SK-N-SH treated with all-trans-retinoic acid at 6 μM for 48 hours (cell line): ENCODE measurements around the gene UGT1A5.

Experiments used
- ATAC-seq: fragments of 200-7000 bp; cut with Tn5 transposase; 3 replicates; pipeline ENCODE4 v1.9.1; 2020; ENCODE audit warnings: mild to moderate bottlenecking, moderate library complexity
- ARNTL ChIP-seq: fragments of 450-650 bp; formaldehyde crosslinking; IDR thresholded peaks from 2 replicates; pipeline ENCODE4 v1.5.0; 2020; ENCODE audit warnings: low read depth, mild to moderate bottlenecking, moderate library complexity, borderline replicate concordance
- BACH2 ChIP-seq: fragments of 250-450 bp; sonication (Bioruptor Pico); IDR thresholded peaks from 2 replicates; pipeline ENCODE4 v1.9.0; 2021; ENCODE audit warnings: mild to moderate bottlenecking, borderline replicate concordance
- CSDC2 ChIP-seq: fragments of 250-450 bp; sonication (Bioruptor Pico); IDR thresholded peaks from 2 replicates; pipeline ENCODE4 v1.5.0; 2020; ENCODE audit warnings: mild to moderate bottlenecking, moderate library complexity
- GLIS3 ChIP-seq: fragments of 250-450 bp; sonication (Bioruptor Pico); IDR thresholded peaks from 2 replicates; pipeline ENCODE4 v1.5.0; 2020; ENCODE audit warnings: mild to moderate bottlenecking, moderate library complexity
- ISL1 ChIP-seq: fragments of 250-450 bp; sonication (Bioruptor Pico); IDR thresholded peaks from 2 replicates; pipeline ENCODE4 v2.1.2; 2022; ENCODE audit warnings: mild to moderate bottlenecking, moderate library complexity
- OSR1 ChIP-seq: fragments of 250-450 bp; sonication (Bioruptor Pico); IDR thresholded peaks from 2 replicates; pipeline ENCODE4 v1.8.0; 2022; ENCODE audit warnings: moderate library complexity, mild to moderate bottlenecking, inconsistent platforms
- PPARA ChIP-seq: fragments of 250-450 bp; sonication (Bioruptor Pico); IDR thresholded peaks from 2 replicates; pipeline ENCODE4 v1.5.0; 2020; ENCODE audit warnings: mild to moderate bottlenecking, borderline replicate concordance
- RARB ChIP-seq: fragments of 250-450 bp; sonication (Bioruptor Pico); IDR thresholded peaks from 2 replicates; pipeline ENCODE4 v1.8.0; 2021; ENCODE audit warnings: mild to moderate bottlenecking, moderate library complexity
- SNAI2 ChIP-seq: fragments of 250-450 bp; sonication (Bioruptor Pico); IDR thresholded peaks from 2 replicates; pipeline ENCODE4 v1.5.0; 2020; ENCODE audit warnings: mild to moderate bottlenecking, moderate library complexity
- TCF4 ChIP-seq: fragments of 250-450 bp; sonication (Bioruptor Pico); IDR thresholded peaks from 2 replicates; pipeline ENCODE4 v1.8.0; 2021; ENCODE audit warnings: mild to moderate bottlenecking, moderate library complexity, borderline replicate concordance
- TOX ChIP-seq: fragments of 250-450 bp; sonication (Bioruptor Pico); IDR thresholded peaks from 2 replicates; pipeline ENCODE4 v1.8.0; 2021; ENCODE audit warnings: mild to moderate bottlenecking, moderate library complexity, borderline replicate concordance
- ZC3H10 ChIP-seq: fragments of 250-450 bp; sonication (Bioruptor Pico); IDR thresholded peaks from 2 replicates; pipeline ENCODE4 v1.5.1; 2021; ENCODE audit warnings: mild to moderate bottlenecking, moderate library complexity
- ZFP3 ChIP-seq: fragments of 250-450 bp; sonication (Bioruptor Pico); IDR thresholded peaks from 2 replicates; pipeline ENCODE4 v1.5.0; 2020; ENCODE audit warnings: mild to moderate bottlenecking, moderate library complexity
- ZFP30 ChIP-seq: fragments of 450-650 bp; formaldehyde crosslinking; IDR thresholded peaks from 2 replicates; pipeline ENCODE4 v1.5.0; 2022; ENCODE audit warnings: mild to moderate bottlenecking, moderate library complexity
- ZNF565 ChIP-seq: fragments of 450-650 bp; formaldehyde crosslinking; conservative IDR thresholded peaks from 2 replicates; pipeline ENCODE4 v1.5.0; 2020; ENCODE audit warnings: low read depth, mild to moderate bottlenecking, moderate library complexity
- ZNF70 ChIP-seq: fragments of 450-650 bp; formaldehyde crosslinking; IDR thresholded peaks from 2 replicates; pipeline ENCODE4 v1.5.0; 2020; ENCODE audit warnings: mild to moderate bottlenecking, moderate library complexity
- TF ChIP-seq, protein P1 (sequence below): fragments of 250-450 bp; sonication (Bioruptor Pico); IDR thresholded peaks from 2 replicates; pipeline ENCODE4 v1.5.0; 2020; ENCODE audit warnings: mild to moderate bottlenecking, moderate library complexity
- TF ChIP-seq, protein P2 (sequence below): fragments of 250-450 bp; sonication (Bioruptor Pico); IDR thresholded peaks from 2 replicates; pipeline ENCODE4 v1.8.0; 2020; ENCODE audit warnings: mild to moderate bottlenecking, moderate library complexity, borderline replicate concordance
- TF ChIP-seq, protein P3 (sequence below): fragments of 250-450 bp; sonication (Bioruptor Pico); IDR thresholded peaks from 2 replicates; pipeline ENCODE4 v1.5.1; 2020; ENCODE audit warnings: low read depth, mild to moderate bottlenecking, moderate library complexity
- TF ChIP-seq, protein P4 (sequence below): fragments of 250-450 bp; sonication (Bioruptor Pico); IDR thresholded peaks from 2 replicates; pipeline ENCODE4 v1.5.1; 2021; ENCODE audit warnings: mild to moderate bottlenecking, moderate library complexity
- TF ChIP-seq, protein P5 (sequence below): fragments of 250-450 bp; sonication (Bioruptor Pico); IDR thresholded peaks from 2 replicates; pipeline ENCODE4 v1.8.0; 2021; ENCODE audit warnings: low read depth, mild to moderate bottlenecking, moderate library complexity, borderline replicate concordance

The UGT1A5 gene

DNA sequence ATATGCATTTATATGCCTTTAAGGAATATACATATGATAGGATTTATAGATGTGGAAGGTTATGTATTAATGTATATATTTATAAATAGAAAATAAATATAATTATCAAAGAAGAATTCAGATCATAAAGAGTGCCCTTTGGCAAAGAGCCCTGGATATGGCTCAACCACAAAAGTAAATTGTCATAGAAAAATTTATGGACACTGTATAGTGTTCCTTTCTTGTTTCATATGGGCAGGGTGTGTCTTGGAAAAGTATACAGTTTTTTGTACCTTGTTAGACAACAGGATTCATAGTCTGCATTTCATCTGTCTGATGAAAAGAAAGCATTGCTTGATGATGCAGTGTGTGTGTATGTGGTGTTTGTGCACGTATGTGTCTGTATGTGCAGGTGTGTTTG is 28.1 kb upstream of the UGT1A5 start:
- no peak for TF ChIP-seq TOX (CRISPR knock-in tag)
- no peak for TF ChIP-seq ZNF565 (CRISPR knock-in tag)
- no peak for TF ChIP-seq OSR1 (CRISPR knock-in tag)
- no peak for TF ChIP-seq CSDC2 (CRISPR knock-in tag)
- no peak for TF ChIP-seq GLIS3
- TF ChIP-seq, protein P1, sequence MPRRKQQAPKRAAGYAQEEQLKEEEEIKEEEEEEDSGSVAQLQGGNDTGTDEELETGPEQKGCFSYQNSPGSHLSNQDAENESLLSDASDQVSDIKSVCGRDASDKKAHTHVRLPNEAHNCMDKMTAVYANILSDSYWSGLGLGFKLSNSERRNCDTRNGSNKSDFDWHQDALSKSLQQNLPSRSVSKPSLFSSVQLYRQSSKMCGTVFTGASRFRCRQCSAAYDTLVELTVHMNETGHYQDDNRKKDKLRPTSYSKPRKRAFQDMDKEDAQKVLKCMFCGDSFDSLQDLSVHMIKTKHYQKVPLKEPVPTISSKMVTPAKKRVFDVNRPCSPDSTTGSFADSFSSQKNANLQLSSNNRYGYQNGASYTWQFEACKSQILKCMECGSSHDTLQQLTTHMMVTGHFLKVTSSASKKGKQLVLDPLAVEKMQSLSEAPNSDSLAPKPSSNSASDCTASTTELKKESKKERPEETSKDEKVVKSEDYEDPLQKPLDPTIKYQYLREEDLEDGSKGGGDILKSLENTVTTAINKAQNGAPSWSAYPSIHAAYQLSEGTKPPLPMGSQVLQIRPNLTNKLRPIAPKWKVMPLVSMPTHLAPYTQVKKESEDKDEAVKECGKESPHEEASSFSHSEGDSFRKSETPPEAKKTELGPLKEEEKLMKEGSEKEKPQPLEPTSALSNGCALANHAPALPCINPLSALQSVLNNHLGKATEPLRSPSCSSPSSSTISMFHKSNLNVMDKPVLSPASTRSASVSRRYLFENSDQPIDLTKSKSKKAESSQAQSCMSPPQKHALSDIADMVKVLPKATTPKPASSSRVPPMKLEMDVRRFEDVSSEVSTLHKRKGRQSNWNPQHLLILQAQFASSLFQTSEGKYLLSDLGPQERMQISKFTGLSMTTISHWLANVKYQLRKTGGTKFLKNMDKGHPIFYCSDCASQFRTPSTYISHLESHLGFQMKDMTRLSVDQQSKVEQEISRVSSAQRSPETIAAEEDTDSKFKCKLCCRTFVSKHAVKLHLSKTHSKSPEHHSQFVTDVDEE (CRISPR knock-in tag): no peak
- no peak for TF ChIP-seq ZC3H10 (CRISPR knock-in tag)
- TF ChIP-seq, protein P2, sequence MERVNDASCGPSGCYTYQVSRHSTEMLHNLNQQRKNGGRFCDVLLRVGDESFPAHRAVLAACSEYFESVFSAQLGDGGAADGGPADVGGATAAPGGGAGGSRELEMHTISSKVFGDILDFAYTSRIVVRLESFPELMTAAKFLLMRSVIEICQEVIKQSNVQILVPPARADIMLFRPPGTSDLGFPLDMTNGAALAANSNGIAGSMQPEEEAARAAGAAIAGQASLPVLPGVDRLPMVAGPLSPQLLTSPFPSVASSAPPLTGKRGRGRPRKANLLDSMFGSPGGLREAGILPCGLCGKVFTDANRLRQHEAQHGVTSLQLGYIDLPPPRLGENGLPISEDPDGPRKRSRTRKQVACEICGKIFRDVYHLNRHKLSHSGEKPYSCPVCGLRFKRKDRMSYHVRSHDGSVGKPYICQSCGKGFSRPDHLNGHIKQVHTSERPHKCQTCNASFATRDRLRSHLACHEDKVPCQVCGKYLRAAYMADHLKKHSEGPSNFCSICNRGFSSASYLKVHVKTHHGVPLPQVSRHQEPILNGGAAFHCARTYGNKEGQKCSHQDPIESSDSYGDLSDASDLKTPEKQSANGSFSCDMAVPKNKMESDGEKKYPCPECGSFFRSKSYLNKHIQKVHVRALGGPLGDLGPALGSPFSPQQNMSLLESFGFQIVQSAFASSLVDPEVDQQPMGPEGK (CRISPR knock-in tag): no peak
- TF ChIP-seq BACH2: no peak
- TF ChIP-seq, protein P3, sequence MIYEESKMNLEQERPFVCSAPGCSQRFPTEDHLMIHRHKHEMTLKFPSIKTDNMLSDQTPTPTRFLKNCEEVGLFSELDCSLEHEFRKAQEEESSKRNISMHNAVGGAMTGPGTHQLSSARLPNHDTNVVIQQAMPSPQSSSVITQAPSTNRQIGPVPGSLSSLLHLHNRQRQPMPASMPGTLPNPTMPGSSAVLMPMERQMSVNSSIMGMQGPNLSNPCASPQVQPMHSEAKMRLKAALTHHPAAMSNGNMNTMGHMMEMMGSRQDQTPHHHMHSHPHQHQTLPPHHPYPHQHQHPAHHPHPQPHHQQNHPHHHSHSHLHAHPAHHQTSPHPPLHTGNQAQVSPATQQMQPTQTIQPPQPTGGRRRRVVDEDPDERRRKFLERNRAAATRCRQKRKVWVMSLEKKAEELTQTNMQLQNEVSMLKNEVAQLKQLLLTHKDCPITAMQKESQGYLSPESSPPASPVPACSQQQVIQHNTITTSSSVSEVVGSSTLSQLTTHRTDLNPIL: no peak
- TF ChIP-seq, protein P4, sequence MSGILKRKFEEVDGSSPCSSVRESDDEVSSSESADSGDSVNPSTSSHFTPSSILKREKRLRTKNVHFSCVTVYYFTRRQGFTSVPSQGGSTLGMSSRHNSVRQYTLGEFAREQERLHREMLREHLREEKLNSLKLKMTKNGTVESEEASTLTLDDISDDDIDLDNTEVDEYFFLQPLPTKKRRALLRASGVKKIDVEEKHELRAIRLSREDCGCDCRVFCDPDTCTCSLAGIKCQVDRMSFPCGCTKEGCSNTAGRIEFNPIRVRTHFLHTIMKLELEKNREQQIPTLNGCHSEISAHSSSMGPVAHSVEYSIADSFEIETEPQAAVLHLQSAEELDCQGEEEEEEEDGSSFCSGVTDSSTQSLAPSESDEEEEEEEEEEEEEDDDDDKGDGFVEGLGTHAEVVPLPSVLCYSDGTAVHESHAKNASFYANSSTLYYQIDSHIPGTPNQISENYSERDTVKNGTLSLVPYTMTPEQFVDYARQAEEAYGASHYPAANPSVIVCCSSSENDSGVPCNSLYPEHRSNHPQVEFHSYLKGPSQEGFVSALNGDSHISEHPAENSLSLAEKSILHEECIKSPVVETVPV (CRISPR knock-in tag): no peak
- TF ChIP-seq, all 23 proteins: peak for 0
- no peak for ATAC-seq

DNA sequence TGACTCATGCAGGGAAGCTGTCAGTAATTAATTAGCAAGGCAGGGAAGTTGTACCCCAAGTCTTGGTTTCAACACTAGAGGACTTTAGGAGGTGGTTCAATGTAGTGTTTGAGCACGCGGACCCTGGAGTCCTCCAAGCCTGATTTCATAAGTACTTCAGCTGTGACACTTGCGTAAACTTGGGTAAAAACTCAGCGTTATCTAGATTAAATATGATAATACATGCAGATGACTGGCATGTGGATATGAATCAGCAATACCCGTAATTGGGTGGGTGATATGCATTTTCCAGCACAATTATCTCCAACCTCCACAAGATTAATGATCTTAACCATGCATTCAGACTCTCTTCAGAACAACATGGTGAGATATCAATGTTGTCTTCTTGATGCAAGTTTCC is 25.8 kb upstream of the UGT1A5 start:
- TF ChIP-seq PPARA (CRISPR knock-in tag) (no peak), ARNTL (CRISPR knock-in tag) (no peak), OSR1 (CRISPR knock-in tag) (no peak), TOX (CRISPR knock-in tag) (no peak), ZC3H10 (CRISPR knock-in tag) (no peak), BACH2 (no peak), RARB (no peak), ZNF70 (CRISPR knock-in tag) (no peak), SNAI2 (no peak), GLIS3 (no peak), CSDC2 (CRISPR knock-in tag) (no peak), ZFP30 (no peak), TCF4 (CRISPR knock-in tag) (no peak), ZNF565 (CRISPR knock-in tag) (no peak), ISL1 (CRISPR knock-in tag) (no peak), ZFP3 (no peak)
- TF ChIP-seq, protein P5, sequence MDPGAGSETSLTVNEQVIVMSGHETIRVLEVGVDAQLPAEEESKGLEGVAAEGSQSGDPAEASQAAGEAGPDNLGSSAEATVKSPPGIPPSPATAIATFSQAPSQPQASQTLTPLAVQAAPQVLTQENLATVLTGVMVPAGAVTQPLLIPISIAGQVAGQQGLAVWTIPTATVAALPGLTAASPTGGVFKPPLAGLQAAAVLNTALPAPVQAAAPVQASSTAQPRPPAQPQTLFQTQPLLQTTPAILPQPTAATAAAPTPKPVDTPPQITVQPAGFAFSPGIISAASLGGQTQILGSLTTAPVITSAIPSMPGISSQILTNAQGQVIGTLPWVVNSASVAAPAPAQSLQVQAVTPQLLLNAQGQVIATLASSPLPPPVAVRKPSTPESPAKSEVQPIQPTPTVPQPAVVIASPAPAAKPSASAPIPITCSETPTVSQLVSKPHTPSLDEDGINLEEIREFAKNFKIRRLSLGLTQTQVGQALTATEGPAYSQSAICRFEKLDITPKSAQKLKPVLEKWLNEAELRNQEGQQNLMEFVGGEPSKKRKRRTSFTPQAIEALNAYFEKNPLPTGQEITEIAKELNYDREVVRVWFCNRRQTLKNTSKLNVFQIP (CRISPR knock-in tag): no peak
- TF ChIP-seq, protein P1 (CRISPR knock-in tag): no peak
- TF ChIP-seq, protein P2 (CRISPR knock-in tag): no peak
- no peak for ATAC-seq
